ENCODE measurements around the gene CENPB. TPM values are rescaled to one million over a fixed set of nuclear protein-coding genes. Genes with fewer than 3 reads are reported as not detected.
A peak's percentile ranks its signal among the peaks of the same experiment; 100 is the strongest.

CENPB gene
- total and polyA plus RNA-seq, 4 donors, result 35.9 to 113 (median 79.4) TPM

DNA sequence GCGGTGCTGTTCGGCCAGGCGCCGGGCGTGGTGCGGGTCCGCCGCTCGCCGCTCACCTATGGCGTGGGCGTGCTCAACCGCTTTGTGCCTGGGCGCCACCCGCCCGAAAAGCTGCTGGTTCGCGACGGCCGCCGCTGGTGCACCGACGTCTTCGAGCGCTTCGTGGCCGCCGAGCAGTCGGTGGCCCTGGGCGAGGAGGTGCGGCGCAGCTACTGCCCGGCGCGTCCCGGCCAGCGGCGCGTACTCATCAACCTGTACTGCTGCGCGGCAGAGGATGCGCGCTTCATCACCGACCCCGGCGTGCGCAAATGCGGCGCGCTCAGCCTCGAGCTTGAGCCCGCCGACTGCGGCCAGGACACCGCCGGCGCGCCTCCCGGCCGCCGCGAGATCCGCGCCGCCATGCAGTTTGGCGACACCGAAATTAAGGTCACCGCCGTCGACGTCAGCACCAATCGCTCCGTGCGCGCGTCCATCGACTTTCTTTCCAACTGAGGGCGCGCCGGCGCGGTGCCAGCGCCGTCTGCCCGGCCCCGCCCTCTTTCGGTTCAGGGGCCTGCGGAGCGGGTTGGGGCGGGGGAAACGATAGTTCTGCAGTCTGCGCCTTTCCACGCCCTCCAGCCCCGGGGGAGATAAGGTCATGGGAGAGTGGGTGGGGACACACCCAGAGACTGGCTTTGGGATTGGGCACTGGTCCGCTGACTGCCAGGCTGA lies 34.7 kb downstream of the CENPB start:
- Histone ChIP-seq H3K36me3 (ENCODE audit: control insufficient read depth in 4 of 4, insufficient read depth in 4 of 4, low read length in 4 of 4) (peaks cover 0 to 22% (median 12%) of the 10 kb centered on the region in 4 donors), H3K9ac (ENCODE audit: insufficient read depth in 1 of 2, low read length in 2 of 2) (no peak overlapping the region), H3K9me3 (ENCODE audit: control insufficient read depth in 4 of 4, insufficient read depth in 3 of 4, low read length in 3 of 4) (no peaks in the 10 kb centered on the region), H3K27me3 (ENCODE audit: control insufficient read depth in 3 of 3, insufficient read depth in 3 of 3, low read length in 2 of 3) (peaks cover 0 to 19% (median 3%) of the 10 kb centered on the region in 3 donors), H3K4me1 (ENCODE audit: control insufficient read depth in 5 of 5, insufficient read depth in 5 of 5, low read length in 5 of 5) (peaks cover 0 to 6% (median 0%) of the 10 kb centered on the region in 5 donors), H3K4me3 (no peak overlapping the region), H3K27ac (ENCODE audit: low read depth in 1 of 2, low read length in 1 of 2) (no peak overlapping the region)
- ATAC-seq (ENCODE audit: insufficient read depth, low FRiP score), result peak; percentile 6
- 60 to 67% methylated on average over 81 to 95 of the region's 95 CpGs for WGBS, 2 donors
- TF ChIP-seq CTCF (IDR thresholded peaks at IDR 0.05; ENCODE audit: control extremely low read depth, extremely low read depth), result no peak
- peak in 2 of 3 donors; percentile 37 to 45 for DNase-seq

- Histone ChIP-seq H3K4me3 (no peak overlapping the region), H3K9me3 (ENCODE audit: control insufficient read depth in 4 of 4, insufficient read depth in 3 of 4, low read length in 3 of 4) (no peaks in the 10 kb centered on the region), H3K36me3 (ENCODE audit: control insufficient read depth in 4 of 4, insufficient read depth in 4 of 4, low read length in 4 of 4) (peaks cover 0 to 23% (median 12%) of the 10 kb centered on the region in 4 donors), H3K9ac (ENCODE audit: insufficient read depth in 1 of 2, low read length in 2 of 2) (no peak overlapping the region), H3K27me3 (ENCODE audit: control insufficient read depth in 3 of 3, insufficient read depth in 3 of 3, low read length in 2 of 3) (peaks cover 0 to 19% (median 3%) of the 10 kb centered on the region in 3 donors), H3K4me1 (ENCODE audit: control insufficient read depth in 5 of 5, insufficient read depth in 5 of 5, low read length in 5 of 5) (peaks cover 0 to 6% (median 0%) of the 10 kb centered on the region in 5 donors), H3K27ac (ENCODE audit: low read depth in 1 of 2, low read length in 1 of 2) (no peak overlapping the region)
- no peak for ATAC-seq (ENCODE audit: insufficient read depth, low FRiP score)
- no peak for DNase-seq
- no peak for TF ChIP-seq CTCF (IDR thresholded peaks at IDR 0.05; ENCODE audit: control extremely low read depth, extremely low read depth)
- WGBS, 2 donors, result 70 to 81% methylated on average over 24 to 31 of the region's 31 CpGs
Observed at GRCh38 chr20:3751305-3751674, 35.2 kb downstream of the CENPB start.

GRCh38 chr20:3749689-3750531 lies 36.6 kb downstream of the CENPB start:
- Histone ChIP-seq H3K27ac (ENCODE audit: low read depth in 1 of 2, low read length in 1 of 2) (no peak overlapping the region), H3K9ac (ENCODE audit: insufficient read depth in 1 of 2, low read length in 2 of 2) (no peak overlapping the region), H3K27me3 (ENCODE audit: control insufficient read depth in 3 of 3, insufficient read depth in 3 of 3, low read length in 2 of 3) (peaks cover 0 to 19% (median 3%) of the 10 kb centered on the region in 3 donors), H3K4me3 (no peak overlapping the region), H3K4me1 (ENCODE audit: control insufficient read depth in 5 of 5, insufficient read depth in 5 of 5, low read length in 5 of 5) (peaks cover 0 to 9% (median 0%) of the 10 kb centered on the region in 5 donors), H3K9me3 (ENCODE audit: control insufficient read depth in 4 of 4, insufficient read depth in 3 of 4, low read length in 3 of 4) (no peaks in the 10 kb centered on the region), H3K36me3 (ENCODE audit: control insufficient read depth in 4 of 4, insufficient read depth in 4 of 4, low read length in 4 of 4) (peaks cover 0 to 18% (median 10%) of the 10 kb centered on the region in 4 donors)
- ATAC-seq (ENCODE audit: insufficient read depth, low FRiP score) (no peak), DNase-seq (peak in 1 of 3 donors; percentile 50)
- 60 to 74% methylated on average over 58 to 72 of the region's 72 CpGs for WGBS, 2 donors
- TF ChIP-seq CTCF (IDR thresholded peaks at IDR 0.05; ENCODE audit: control extremely low read depth, extremely low read depth), result peak; percentile 11

Measured in lung (tissue), 12 donors.